HL-60 (cell line): ENCODE data around the gene SAA4.

Source experiments
- DNase-seq, 2 experiments: peaks; one replicate each; pipeline ENCODE4 v3.0.0-alpha.2; 2010 to 2020; ENCODE audit warnings: low read depth in 1 of 2, low spot score in 1 of 2
- H3K27ac ChIP-seq: fragments of 250-450 bp; sonication (Bioruptor Pico); replicated peaks from 2 replicates; pipeline ENCODE4 v1.5.1; 2020; ENCODE audit warnings: mild to moderate bottlenecking, moderate library complexity
- H3K27me3 ChIP-seq: fragments of 250-450 bp; sonication (Bioruptor Pico); 2 replicates; pipeline ENCODE4 v1.5.1; 2021; ENCODE audit warnings: mild to moderate bottlenecking, moderate library complexity; ENCODE audit not compliant: insufficient read depth, poor library complexity, severe bottlenecking
- H3K4me3 ChIP-seq: replicated peaks from 2 replicates; pipeline ENCODE4 v1.5.1; 2011; ENCODE audit warnings: mild to moderate bottlenecking, control low read depth, low read length; ENCODE audit not compliant: insufficient read depth
- CTCF ChIP-seq: IDR thresholded peaks from one replicate; pipeline ENCODE4 v1.5.1; 2011; ENCODE audit warnings: low read length, control low read depth, inconsistent platforms; ENCODE audit not compliant: insufficient read depth
- GABPA ChIP-seq: IDR thresholded peaks from 2 replicates; pipeline ENCODE4 v1.6.1; 2012; ENCODE audit warnings: low read depth
- POLR2AphosphoS5 ChIP-seq: IDR thresholded peaks from 2 replicates; pipeline ENCODE4 v1.6.1; 2012; ENCODE audit warnings: low read depth
- SPI1 ChIP-seq: IDR thresholded peaks from 2 replicates; pipeline ENCODE4 v1.6.1; 2012; ENCODE audit warnings: low read depth, mild to moderate bottlenecking, borderline replicate concordance
- TF ChIP-seq, protein P1 (sequence below): IDR thresholded peaks from 2 replicates; pipeline ENCODE4 v1.6.1; 2012; ENCODE audit warnings: low read depth; ENCODE audit not compliant: insufficient replicate concordance

Gene SAA4

DNA sequence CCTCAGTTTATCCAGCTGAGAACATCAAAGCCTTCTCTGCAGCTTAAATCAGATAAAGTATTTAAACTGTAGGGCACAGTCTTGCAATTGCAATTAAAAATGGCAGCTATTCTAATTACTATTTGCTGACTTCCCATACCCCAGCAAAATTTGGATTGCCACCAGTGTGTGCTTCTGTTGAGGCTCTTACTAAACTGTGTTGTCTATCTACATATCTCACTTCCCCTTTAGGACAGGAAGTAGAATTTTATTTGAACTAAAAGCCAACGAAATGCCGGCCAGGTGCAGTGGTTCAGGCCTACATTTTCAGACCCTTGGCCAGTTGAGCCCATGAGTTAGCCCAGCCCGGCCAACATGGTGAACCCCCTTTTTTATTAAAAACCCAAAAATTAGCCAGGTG lies 7.1 kb downstream of the SAA4 start:
- Histone ChIP-seq H3K27ac (no peak overlapping the region), H3K4me3 (no peak overlapping the region), H3K27me3 (no peaks in the 10 kb centered on the region)
- TF ChIP-seq, protein P1, sequence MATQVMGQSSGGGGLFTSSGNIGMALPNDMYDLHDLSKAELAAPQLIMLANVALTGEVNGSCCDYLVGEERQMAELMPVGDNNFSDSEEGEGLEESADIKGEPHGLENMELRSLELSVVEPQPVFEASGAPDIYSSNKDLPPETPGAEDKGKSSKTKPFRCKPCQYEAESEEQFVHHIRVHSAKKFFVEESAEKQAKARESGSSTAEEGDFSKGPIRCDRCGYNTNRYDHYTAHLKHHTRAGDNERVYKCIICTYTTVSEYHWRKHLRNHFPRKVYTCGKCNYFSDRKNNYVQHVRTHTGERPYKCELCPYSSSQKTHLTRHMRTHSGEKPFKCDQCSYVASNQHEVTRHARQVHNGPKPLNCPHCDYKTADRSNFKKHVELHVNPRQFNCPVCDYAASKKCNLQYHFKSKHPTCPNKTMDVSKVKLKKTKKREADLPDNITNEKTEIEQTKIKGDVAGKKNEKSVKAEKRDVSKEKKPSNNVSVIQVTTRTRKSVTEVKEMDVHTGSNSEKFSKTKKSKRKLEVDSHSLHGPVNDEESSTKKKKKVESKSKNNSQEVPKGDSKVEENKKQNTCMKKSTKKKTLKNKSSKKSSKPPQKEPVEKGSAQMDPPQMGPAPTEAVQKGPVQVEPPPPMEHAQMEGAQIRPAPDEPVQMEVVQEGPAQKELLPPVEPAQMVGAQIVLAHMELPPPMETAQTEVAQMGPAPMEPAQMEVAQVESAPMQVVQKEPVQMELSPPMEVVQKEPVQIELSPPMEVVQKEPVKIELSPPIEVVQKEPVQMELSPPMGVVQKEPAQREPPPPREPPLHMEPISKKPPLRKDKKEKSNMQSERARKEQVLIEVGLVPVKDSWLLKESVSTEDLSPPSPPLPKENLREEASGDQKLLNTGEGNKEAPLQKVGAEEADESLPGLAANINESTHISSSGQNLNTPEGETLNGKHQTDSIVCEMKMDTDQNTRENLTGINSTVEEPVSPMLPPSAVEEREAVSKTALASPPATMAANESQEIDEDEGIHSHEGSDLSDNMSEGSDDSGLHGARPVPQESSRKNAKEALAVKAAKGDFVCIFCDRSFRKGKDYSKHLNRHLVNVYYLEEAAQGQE = no peak
- TF ChIP-seq SPI1 = peak; percentile 82
- DNase-seq = peak; percentile 8 to 38

DNA sequence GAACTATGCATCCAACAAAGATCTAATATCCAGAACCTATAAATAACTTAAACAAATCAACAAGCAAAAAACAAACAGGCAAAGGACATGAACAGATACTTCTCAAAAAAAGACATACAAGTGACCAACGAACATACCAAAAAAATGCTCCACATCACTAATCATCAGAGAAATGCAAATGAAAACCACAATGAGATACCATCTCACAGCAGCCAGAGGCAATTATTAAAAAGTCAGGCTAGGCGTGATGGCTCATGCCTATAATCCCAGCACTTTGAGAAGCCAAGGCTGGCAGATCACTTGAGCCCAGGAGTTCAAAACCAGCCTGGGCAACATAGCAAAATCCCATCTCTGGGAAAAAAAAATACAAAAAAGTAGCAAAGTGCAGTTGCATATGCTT lies 10.7 kb downstream of the SAA4 start:
- no peak for TF ChIP-seq POLR2AphosphoS5
- TF ChIP-seq CTCF = no peak
- TF ChIP-seq GABPA = no peak
- no peak for TF ChIP-seq SPI1
- TF ChIP-seq, protein P1 = no peak
- H3K27ac ChIP-seq = no peak overlapping the region
- DNase-seq = no peak
- H3K27me3 ChIP-seq = no peaks in the 10 kb centered on the region
- no peak overlapping the region for H3K4me3 ChIP-seq

GRCh38 chr11:18223591-18224387 lies 12.8 kb downstream of the SAA4 start:
- Histone ChIP-seq H3K27me3 (no peaks in the 10 kb centered on the region), H3K4me3 (no peak overlapping the region), H3K27ac (no peak overlapping the region)
- DNase-seq = no peak
- TF ChIP-seq POLR2AphosphoS5 = no peak
- no peak for TF ChIP-seq CTCF
- TF ChIP-seq, protein P1 = no peak
- no peak for TF ChIP-seq SPI1
- no peak for TF ChIP-seq GABPA
